Pancreas (tissue), 10 donors: ENCODE results near the gene CRYGN. TPM values are rescaled to one million over a fixed set of nuclear protein-coding genes. Genes with fewer than 3 reads are reported as not detected.

Experiments used
- ATAC-seq, 4 donors: fragments of 200-7000 bp; cut with Tn5 transposase; one replicate each; pipeline versions ENCODE4 v1.8.0 to v1.9.1; 2020; ENCODE audit warnings: mild to moderate bottlenecking in 4 of 4, moderate library complexity in 4 of 4
- DNase-seq, 6 donors: peaks; one replicate each; pipeline ENCODE4 v3.0.0-alpha.2; 2020
- FAIRE-seq: peaks from 2 replicates; lab custom pipeline; 2012; peaks lifted over from hg19 to GRCh38; lab: Jason Lieb, UNC
- H3K27ac ChIP-seq, 4 donors: fragments of 200-600 bp; sonication (generic); 1 replicate in 3 of 4; 2 replicates in 1 of 4; pipeline versions ENCODE4 v1.5.0 to v1.8.0; 2020
- H3K27me3 ChIP-seq, 4 donors: fragments of 200-600 bp; one replicate each; pipeline ENCODE4 v1.8.0; 2021
- H3K36me3 ChIP-seq, 3 donors: fragments of 200-600 bp; sonication (generic) in 1 of 3; one replicate each; pipeline versions ENCODE4 v1.5.0 to v1.8.0; 2020 to 2021
- H3K4me1 ChIP-seq, 3 donors: fragments of 200-600 bp; one replicate each; pipeline ENCODE4 v1.8.0; 2021
- H3K4me3 ChIP-seq, 4 donors: fragments of 200-600 bp; sonication (generic) in 2 of 4; one replicate each; pipeline versions ENCODE4 v1.5.0 to v1.8.0; 2020 to 2021
- H3K9me3 ChIP-seq, 4 donors: fragments of 200-600 bp; one replicate each; pipeline ENCODE4 v1.8.0; 2021
- CTCF ChIP-seq, 4 donors: fragments of 200-600 bp; sonication (generic) in 3 of 4; IDR thresholded peaks; one replicate each; pipeline versions ENCODE4 v1.5.0 to v1.8.0; 2021; ENCODE audit warnings: antibody characterized with exemption in 4 of 4
- WGBS, 2 donors: extraction: QIAGEN DNeasy Blood & Tissue Kit; methylation state at CpG; one replicate each; pipeline ENCODE4 v1.1.7; 2013; 5-methylcytosine and 5-hydroxymethylcytosine counted together
- intact Hi-C, 3 donors: fragments of 100-400 bp; cut with DNase I; formaldehyde crosslinking; loops; one replicate each; pipeline versions ENCODE4 v1.11.1 to v1.14.2; 2022
- polyA plus RNA-seq, 2 donors: library from polyadenylated mRNA; stranded (reverse); fragments of 200-250 nt; gene quantifications; one replicate each; pipeline ENCODE4 v1.2.3, GENCODE V29; 2013
- total RNA-seq, 6 donors: library from RNA; stranded (reverse); fragmentation: NEBNext Ultra II Directional in 4 of 6; extraction: Animal tissue kit (Norgen Biotek cat#: 25700) in 4 of 6; gene quantifications; one replicate each; pipeline versions ENCODE4 v1.2.1 to v1.2.4, GENCODE V29; 2021 to 2023
- donor health status: healthy with polysubstance abuse.
- donor health status: DM: no; HTN: no; CAD: no; lungs with moderate emphysema.
- donor health status: DM: no; HTN: no; CAD: no.
- donor health status: control.
- donor health status: control.
- donor health status: Bipolar disorder and iron deficiency.
- donor health status: DM: yes; HTN: yes; CAD: no.
- donor health status: DM: no; HTN: no; CAD: no.
- donor health status: DM: no; HTN: no; CAD: no.
- donor health status: DM: yes; HTN: yes; CAD: no.

The CRYGN gene
- total and polyA plus RNA-seq, 8 donors: 0.07 to 0.18 (median 0.08) TPM; not detected in 4

GRCh38 chr7:151393031-151393977 lies 46.6 kb downstream of the CRYGN start:
- Histone ChIP-seq H3K27ac (no peak overlapping the region), H3K4me1 (no peaks in the 10 kb centered on the region), H3K4me3 (no peak overlapping the region), H3K36me3 (no peaks in the 10 kb centered on the region), H3K27me3 (no peaks in the 10 kb centered on the region), H3K9me3 (no peaks in the 10 kb centered on the region)
- DNase-seq (no peak), FAIRE-seq (no peak), ATAC-seq (no peak)
- intact Hi-C loops: no loop called here
- TF ChIP-seq CTCF (IDR thresholded peaks at IDR 0.05): no peak
- 73 to 79% methylated on average over 31 of the region's 31 CpGs for WGBS, 2 donors

- intact Hi-C loops: no loop called here
- Histone ChIP-seq H3K27ac (no peak overlapping the region), H3K9me3 (no peaks in the 10 kb centered on the region), H3K27me3 (no peaks in the 10 kb centered on the region), H3K36me3 (no peaks in the 10 kb centered on the region), H3K4me1 (no peaks in the 10 kb centered on the region), H3K4me3 (no peak overlapping the region)
- no peak for ATAC-seq
- WGBS, 2 donors: 75 to 79% methylated on average over 13 of the region's 13 CpGs
- peak in 1 of 6 donors; percentile 62 for DNase-seq
- FAIRE-seq: no peak
- no peak for TF ChIP-seq CTCF (IDR thresholded peaks at IDR 0.05)
Observed at GRCh38 chr7:151392426-151392825, 47.5 kb downstream of the CRYGN start.

GRCh38 chr7:151392002-151392401 lies 47.9 kb downstream of the CRYGN start:
- Histone ChIP-seq H3K36me3 (no peaks in the 10 kb centered on the region), H3K4me3 (no peak overlapping the region), H3K27me3 (no peaks in the 10 kb centered on the region), H3K4me1 (no peaks in the 10 kb centered on the region), H3K27ac (no peak overlapping the region), H3K9me3 (no peaks in the 10 kb centered on the region)
- ATAC-seq (no peak), DNase-seq (peak in 1 of 6 donors; percentile 55), FAIRE-seq (no peak)
- TF ChIP-seq CTCF (IDR thresholded peaks at IDR 0.05): no peak
- intact Hi-C loops: no loop called here
- 83 to 84% methylated on average over 8 of the region's 8 CpGs for WGBS, 2 donors

GRCh38 chr7:151391358-151391730 lies 48.6 kb downstream of the CRYGN start:
- no peaks in the 10 kb centered on the region for H3K27me3 ChIP-seq
- no peak overlapping the region for H3K4me3 ChIP-seq
- H3K36me3 ChIP-seq: no peaks in the 10 kb centered on the region
- intact Hi-C loops: no loop called here
- no peaks in the 10 kb centered on the region for H3K4me1 ChIP-seq
- no peak for TF ChIP-seq CTCF (IDR thresholded peaks at IDR 0.05)
- FAIRE-seq (no peak), ATAC-seq (no peak), DNase-seq (no peak)
- no peak overlapping the region for H3K27ac ChIP-seq
- no peaks in the 10 kb centered on the region for H3K9me3 ChIP-seq
- 87% methylated on average over 9 of the region's 9 CpGs for WGBS, 2 donors
